Measurements from ENCODE around the gene KCNJ4.

Gene KCNJ4

GRCh38 chr22:38453066-38453672 is 1.8 kb downstream of the KCNJ4 start:
- DNase-seq = no peak

GRCh38 chr22:38452373-38453065 is 2.5 kb downstream of the KCNJ4 start:
- peak in 19 of 51 donors; percentile 4 to 61 (median 31) for DNase-seq

- DNase-seq = no peak
Observed at GRCh38 chr22:38451864-38452263, 3.1 kb downstream of the KCNJ4 start.

GRCh38 chr22:38451404-38451803 is 3.6 kb downstream of the KCNJ4 start:
- no peak for DNase-seq

- peak in 1 of 51 donors; percentile 56 for DNase-seq
Observed at GRCh38 chr22:38450234-38450797, 4.7 kb downstream of the KCNJ4 start.

GRCh38 chr22:38449776-38450175 is 5.2 kb downstream of the KCNJ4 start:
- DNase-seq = peak in 4 of 51 donors; percentile 18 to 57 (median 52)

GRCh38 chr22:38448945-38449745 is 5.9 kb downstream of the KCNJ4 start:
- DNase-seq = peak in 1 of 51 donors; percentile 49

GRCh38 chr22:38446018-38446601 is 8.9 kb downstream of the KCNJ4 start:
- no peak for DNase-seq

- no peak for DNase-seq
Observed at GRCh38 chr22:38444783-38445182, 10.2 kb downstream of the KCNJ4 start.

- DNase-seq = no peak
Observed at GRCh38 chr22:38443628-38444521, 11.1 kb downstream of the KCNJ4 start.

GRCh38 chr22:38442967-38443627 is 11.9 kb downstream of the KCNJ4 start:
- DNase-seq = no peak

- DNase-seq = peak in 1 of 51 donors; percentile 47
Observed at GRCh38 chr22:38441620-38442287, 13.2 kb downstream of the KCNJ4 start.

- no peak for DNase-seq
Observed at GRCh38 chr22:38440747-38441350, 14.2 kb downstream of the KCNJ4 start.

- DNase-seq = no peak
Observed at GRCh38 chr22:38437416-38437815, 17.6 kb downstream of the KCNJ4 start.

GRCh38 chr22:38436629-38437395 is 18.2 kb downstream of the KCNJ4 start:
- DNase-seq = no peak

- no peak for DNase-seq
Observed at GRCh38 chr22:38435965-38436364, 19.0 kb downstream of the KCNJ4 start.

- DNase-seq = no peak
Observed at GRCh38 chr22:38435010-38435409, 20.0 kb downstream of the KCNJ4 start.

GRCh38 chr22:38433871-38434270 is 21.1 kb downstream of the KCNJ4 start:
- DNase-seq = no peak
